Activated gamma-delta T cell treated with Interleukin-2 at 50 U/mL for 16 hours (primary cell): Measurements from ENCODE around the gene DNASE1L2.
"Not testable (repeated sequence)": the region's sequence is repeated elsewhere in the genome, so short reads cannot be mapped to it uniquely, and the experiment has no call there.

ENCODE experiments used
- DNase-seq: peaks from one replicate; pipeline ENCODE4 v3.0.0-alpha.2; 2020

The DNASE1L2 gene

DNA sequence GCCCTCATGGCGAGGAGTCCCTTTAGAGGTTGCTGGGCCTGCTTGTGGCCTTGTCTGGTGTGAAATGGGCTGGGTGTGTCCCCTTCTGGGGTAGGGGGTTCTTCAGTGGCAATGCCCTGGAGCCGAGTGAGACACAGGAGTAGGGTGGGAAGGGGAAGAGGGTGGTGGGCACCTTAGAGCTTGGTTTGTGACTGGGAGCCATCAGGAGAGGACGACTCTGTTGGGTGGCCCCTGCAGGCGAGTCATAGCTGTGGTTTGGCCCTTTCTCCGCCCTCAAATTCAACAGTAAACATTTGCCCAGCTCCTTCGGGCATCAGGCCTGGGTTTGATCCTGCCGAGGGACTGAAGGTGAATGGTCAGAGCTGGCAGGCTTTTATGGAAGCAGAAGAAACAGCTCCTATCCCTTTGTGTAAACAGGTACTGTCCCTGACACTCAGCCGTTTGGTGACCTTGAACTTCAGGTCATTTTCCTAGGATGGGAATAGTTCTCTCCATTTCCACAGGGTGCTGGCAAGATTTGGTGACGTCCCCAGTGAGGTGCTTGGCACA, 9.9 kb upstream of the DNASE1L2 start:
- DNase-seq, result no peak

DNA sequence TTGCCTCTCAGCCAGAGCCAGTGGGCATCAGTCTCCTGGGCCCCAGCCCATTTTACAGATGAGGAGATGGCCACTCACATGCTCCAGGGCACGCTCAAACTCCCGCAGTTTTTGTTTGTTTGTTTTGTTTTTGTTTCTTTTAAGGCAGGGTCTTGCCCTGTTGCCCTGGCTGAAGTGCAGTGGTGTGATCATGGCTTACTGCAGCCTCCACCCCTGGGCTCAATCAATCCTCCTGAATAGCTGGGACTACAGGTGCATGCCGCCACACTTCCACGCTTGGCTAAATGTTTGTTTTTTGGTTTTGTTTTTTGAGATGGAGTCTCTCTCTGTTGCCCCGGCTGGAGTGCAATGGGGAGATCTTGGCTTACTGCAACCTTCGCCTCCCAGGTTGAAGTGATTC, 9.3 kb upstream of the DNASE1L2 start:
- no peak for DNase-seq

DNA sequence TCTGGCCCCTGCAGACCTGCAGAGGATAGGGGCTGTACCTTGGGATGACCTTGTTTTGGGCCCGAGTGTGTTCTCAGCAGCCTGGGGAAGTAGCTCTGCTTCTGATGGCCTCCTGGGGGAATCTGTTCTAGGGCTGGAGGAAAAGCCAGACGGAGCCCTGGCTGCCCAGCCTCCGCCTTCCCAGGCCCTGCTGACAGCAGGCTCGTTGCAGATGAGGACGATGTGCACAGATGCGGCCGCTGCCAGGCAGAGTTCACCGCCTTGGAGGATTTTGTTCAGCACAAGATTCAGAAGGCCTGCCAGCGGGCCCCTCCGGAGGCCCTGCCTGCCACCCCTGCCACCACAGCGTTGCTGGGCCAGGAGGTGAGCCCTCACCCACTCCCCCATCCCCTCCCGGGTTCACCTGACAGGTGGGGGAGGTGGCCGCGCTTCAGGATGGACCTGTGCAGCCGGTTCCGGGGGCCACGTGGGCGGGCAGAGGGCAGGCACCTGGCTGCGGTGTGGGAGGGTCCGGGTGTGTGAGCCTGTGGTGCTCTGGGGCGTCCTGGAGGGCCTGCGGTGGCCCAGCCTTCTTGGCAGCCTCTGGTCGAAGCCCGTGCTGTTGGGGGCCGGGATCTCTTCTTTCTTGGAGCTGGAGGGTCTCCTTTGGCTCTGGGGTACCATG, 8.0 kb upstream of the DNASE1L2 start:
- no peak for DNase-seq

DNA sequence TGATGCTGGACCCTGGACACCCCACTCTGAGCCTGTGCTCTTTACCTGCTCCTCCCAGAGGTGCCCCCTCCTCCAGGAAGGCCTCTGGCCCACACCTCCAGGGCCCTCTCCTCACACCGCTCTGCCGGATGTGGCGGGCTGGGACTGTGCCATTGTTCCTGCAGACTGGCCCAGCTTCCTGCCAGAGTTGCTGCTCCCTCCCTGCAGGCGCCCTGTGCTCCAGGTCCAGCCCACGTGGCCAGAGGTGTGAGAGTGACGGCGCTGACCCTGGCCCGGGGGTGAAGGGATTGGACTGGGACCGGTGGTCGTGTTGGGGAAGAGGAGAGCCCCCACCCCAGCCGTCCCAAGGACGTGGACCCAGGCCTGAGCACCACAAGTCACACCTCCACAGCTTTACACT, 7.2 kb upstream of the DNASE1L2 start:
- no peak for DNase-seq

DNA sequence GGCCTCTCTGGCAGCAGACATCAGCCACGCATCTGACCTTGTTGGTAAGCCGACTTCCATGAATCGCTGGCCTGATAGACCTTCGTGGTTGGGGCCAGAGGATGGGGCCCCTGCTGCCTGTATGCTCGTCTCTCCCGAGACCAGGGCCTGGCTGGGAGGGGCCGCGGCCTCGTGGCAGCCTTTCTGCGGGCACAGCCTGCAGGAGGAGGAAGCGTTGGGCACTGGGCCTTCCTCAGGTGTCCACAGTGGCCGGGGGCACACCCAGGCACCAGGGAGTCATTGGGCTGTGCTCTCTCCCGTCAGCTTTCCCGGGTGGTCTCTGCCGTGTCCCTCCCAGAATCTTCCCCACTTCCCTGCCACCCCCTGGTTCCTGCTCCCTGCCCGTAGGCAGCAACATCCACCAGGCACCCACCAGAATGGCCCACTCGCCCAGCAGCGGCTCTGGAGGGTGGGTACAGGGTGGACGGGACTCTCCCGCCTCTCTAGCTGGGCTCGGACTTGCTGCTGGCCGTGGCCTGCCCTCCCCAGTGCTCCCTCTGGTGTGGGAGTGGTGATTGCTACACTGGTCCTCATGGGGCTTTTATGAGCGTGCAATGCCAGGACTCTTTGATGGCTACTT, 6.5 kb upstream of the DNASE1L2 start:
- no peak for DNase-seq

DNA sequence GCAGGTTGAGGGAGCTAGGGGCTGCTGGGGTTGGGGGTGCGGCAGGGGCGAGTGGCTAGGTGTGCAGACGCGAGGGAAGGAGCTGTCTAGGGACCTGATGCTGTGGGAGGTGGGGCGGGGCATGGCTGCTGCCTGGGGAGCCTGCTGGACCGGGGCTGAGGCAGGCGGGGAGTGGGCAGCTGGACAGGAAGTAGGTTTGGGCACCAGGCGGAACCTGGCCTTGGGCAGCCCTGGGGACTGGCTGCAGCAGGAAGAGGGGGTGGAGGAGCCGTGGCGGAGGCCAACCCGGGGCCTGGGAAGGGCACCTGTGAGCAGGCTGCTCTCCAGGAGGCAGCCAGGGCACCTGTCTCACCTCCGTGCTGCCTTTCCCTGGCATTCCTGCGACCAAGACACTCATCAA, 5.9 kb upstream of the DNASE1L2 start:
- no peak for DNase-seq

DNA sequence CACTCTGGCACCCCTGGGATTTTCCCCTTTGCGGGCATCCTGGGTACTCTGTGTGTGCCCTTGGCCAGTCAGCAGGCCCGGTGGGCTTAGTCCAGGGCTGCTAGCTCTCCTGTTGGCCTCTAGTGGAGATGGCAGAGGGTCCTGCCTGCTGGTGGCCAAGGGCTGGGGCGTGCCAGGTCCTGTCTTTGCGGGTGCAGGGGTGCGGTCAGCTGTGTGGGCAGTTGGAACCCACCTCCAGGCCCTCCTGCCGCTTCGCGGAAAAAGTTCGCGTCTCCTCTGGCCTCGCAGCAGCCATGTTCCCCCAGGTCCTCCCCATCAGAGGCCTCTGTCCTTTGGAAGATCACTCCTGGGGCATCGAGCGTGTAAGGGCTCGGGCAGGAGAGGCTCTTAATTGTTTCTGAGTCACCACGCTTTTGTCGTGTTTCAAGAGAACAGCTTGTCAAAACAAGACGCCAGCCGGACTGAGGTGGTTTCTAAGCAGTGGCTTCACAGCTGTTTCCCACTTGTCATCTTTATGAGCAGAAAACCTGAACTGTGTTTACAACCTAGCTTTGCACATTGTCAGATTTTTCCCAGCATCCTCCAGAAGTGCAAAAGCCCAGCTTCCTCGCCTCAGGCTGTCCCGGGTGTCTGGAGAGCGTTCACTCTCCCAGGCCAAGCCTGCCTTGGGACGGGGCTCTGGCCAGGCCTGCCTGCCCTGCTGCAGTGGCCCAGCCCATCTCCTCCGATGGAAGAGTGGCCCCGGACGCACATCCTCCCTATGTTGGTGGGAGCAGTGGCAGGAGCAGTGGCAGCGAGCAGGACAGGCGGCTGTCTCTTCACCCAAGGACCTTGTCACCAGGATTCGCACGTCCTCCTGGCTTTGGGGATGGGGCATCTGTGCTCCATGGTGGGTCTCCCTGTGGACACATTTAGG, 5.0 kb upstream of the DNASE1L2 start:
- no peak for DNase-seq

DNA sequence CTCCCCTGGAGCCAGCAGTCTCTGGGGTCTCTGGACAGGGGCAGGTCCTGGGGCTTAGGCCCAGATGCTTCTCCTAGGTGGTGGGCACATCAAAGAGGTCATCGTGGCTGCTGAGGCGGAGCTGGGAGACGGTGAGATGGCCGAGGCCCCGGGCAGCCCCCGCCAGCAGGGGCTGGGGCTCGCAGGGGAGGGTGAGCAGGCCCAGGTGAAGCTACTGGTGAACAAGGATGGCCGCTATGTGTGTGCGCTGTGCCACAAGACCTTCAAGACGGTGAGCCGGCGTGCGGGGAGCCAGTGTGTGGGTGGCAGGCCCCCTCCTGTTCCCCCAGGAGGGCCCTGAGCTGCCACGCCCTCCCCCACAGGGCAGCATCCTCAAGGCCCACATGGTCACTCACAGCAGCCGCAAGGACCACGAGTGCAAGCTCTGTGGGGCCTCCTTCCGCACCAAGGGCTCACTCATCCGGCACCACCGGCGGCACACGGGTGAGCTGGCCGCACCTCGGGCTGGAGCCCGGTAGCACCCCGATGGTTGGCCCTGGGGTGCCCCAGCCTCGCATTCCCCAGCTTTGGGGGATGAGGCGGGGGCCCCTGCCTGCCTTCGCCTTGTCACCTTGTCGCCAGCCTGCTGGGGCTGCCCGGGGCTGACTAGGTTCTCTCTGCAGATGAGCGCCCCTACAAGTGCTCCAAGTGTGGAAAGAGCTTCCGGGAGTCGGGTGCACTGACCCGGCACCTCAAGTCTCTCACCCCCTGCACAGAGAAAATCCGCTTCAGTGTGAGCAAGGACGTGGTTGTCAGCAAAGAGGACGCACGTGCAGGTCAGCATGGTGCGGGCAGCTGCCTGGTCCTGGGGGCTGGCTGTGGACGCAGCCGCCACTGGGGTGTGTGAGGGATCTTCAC, 3.9 kb upstream of the DNASE1L2 start:
- no peak for DNase-seq

DNA sequence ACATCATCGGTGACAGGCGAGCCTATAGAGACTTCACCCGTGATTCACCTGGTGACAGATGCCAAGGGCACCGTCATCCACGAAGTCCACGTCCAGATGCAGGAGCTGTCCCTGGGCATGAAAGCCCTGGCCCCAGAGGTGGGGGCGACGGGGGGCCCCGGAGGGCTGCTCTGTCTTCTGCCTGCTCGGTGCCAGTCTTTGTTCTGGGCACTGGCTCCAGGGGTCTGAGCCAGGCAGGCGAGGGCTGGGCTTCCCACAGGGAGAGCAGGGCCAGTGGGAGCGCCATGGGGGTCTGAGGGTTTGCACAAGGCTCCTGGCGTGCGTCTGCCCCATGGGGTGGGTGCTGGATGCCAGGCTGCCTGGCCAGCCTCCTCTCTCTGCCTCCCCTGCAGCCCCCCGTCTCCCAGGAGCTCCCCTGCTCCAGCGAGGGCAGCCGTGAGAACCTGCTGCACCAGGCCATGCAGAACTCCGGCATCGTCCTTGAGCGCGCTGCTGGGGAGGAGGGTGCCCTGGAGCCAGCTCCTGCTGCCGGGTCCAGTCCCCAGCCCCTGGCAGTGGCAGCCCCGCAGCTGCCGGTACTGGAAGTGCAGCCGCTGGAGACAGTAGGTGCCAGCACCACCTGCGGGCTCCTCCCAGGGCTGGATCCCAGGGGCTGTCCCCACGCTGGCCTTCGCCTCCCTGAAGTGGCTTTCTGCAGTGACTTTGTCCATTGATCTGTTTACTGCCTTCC, 3.0 kb upstream of the DNASE1L2 start:
- no peak for DNase-seq

DNA sequence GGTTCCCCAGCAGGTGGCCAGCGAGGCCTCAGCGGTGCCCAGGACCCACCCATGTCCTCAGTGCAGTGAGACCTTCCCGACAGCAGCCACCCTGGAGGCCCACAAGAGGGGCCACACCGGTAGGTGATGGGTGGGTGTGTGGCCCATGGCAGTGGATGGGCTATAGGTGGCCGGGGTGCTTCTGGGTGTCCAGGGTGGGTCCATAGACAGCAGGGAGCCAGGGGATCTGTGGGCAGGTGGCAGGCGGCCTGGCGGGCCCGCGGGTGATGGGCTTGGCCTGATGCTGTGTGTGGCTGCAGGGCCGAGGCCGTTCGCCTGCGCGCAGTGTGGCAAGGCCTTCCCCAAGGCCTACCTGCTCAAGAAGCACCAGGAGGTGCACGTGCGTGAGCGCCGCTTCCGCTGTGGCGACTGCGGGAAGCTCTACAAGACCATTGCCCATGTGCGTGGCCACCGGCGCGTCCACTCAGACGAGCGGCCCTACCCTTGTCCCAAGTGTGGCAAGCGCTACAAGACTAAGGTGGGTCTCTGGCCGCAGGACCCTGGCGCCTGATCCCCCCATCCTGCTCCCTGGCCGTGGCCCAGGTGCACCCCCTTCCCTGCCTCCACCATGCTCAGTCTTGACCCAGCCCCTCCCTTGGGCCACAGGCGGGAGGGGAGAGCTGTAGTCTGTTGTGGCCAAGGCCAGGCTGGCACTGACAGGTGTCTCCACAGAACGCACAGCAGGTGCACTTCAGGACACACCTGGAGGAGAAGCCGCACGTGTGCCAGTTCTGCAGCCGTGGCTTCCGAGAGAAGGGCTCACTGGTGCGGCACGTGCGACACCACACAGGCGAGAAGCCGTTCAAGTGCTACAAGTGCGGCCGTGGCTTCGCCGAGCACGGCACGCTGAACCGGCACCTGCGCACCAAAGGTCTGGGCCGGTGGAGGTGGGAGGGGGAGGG, 2.1 kb upstream of the DNASE1L2 start:
- no peak for DNase-seq

DNA sequence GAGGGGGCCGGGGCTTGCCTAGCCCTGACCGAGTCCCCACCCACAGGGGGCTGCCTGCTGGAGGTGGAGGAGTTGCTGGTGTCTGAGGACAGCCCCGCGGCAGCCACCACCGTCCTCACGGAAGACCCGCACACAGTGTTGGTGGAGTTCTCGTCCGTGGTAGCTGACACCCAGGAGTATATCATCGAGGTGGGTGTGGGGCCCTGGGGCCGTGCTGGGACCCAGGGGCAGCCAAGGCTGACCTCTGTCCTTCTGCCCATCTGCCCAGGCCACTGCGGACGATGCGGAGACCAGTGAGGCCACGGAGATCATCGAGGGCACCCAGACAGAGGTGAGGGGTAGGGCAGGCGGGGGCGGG, 1.5 kb upstream of the DNASE1L2 start:
- no peak for DNase-seq

DNA sequence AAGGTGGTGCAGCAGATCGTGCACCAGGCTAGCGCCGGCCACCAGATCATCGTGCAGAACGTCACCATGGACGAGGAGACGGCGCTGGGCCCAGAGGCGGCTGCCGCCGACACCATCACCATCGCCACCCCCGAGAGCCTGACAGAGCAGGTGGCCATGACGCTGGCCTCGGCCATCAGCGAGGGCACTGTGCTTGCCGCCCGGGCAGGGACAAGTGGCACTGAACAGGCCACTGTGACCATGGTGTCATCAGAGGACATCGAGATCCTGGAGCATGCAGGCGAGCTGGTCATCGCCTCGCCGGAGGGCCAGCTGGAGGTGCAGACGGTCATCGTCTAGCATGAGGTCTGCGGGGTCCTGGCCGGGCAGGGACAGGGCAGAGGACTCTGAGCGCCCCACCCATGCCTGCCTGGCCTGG, 1.0 kb upstream of the DNASE1L2 start:
- no peak for DNase-seq

DNA sequence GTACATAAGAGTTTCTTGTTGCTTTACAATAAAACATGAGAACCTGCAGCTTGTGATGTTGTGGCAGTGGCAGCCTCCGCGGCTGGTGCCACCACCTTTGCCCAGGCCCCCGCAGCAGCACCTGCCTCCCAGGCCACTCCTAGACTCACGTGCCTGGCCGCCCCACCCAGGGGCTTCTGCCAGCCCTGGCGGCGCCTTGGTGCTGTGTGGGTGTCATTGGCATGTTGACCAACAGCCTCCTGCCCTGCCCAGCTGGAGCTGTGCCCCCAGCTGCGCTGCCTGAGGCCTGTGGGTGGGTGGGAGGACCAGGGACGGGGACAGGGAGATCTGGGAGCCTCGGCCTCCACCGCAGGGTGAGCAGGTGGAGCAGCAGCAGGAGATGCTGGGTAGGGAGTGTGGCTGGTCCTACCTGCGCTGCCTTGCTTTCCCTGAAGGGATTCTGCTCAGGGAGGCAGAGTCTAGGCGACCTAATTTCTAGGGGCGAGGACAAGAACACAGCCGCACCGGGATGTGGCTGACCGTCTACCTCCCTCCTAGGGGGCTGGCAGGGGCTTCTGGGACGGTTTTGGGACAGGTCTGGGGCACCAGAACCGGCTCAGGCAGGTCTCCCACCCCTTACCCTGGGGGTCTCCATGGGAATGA, 428 bp upstream of the DNASE1L2 start:
- no peak for DNase-seq

DNA sequence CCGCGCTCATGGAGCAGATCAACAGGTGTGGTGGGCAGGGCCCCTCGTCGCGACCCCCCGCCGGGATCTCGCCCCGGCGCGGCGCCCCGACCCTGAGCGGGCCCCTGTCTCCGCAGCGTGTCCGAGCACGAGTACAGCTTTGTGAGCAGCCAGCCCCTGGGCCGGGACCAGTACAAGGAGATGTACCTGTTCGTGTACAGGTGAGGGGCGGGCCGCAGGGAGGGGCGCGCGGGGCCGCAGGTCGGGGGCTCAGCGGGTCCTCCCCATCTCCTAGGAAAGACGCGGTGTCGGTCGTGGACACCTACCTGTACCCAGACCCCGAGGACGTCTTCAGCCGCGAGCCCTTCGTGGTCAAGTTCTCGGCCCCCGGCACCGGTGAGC, 848 bp downstream of the DNASE1L2 start:
- DNase-seq, result no peak

DNA sequence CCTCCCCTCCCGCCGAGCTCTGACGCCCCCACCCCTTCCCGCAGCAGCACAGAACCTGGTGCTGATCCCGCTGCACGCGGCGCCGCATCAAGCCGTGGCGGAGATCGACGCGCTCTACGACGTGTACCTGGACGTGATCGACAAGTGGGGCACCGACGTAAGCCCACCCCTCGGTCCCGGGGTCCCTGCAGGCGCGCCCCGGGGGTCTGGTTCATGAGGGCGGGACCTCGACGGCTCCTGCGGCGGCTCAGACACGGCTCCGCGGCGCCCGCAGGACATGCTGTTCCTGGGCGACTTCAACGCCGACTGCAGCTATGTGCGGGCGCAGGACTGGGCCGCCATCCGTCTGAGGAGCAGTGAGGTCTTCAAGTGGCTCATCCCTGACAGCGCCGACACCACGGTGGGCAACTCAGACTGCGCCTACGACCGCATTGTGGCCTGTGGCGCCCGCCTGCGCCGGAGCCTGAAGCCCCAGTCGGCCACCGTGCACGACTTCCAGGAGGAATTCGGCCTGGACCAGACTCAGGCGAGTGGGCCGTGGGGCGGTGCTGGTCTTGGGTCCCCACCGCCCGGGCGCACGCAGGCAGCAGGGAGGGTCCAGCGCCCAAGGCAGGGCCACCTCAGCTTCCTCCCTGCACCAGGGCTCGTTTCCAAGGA, 1.4 kb downstream of the DNASE1L2 start:
- no peak for DNase-seq

DNA sequence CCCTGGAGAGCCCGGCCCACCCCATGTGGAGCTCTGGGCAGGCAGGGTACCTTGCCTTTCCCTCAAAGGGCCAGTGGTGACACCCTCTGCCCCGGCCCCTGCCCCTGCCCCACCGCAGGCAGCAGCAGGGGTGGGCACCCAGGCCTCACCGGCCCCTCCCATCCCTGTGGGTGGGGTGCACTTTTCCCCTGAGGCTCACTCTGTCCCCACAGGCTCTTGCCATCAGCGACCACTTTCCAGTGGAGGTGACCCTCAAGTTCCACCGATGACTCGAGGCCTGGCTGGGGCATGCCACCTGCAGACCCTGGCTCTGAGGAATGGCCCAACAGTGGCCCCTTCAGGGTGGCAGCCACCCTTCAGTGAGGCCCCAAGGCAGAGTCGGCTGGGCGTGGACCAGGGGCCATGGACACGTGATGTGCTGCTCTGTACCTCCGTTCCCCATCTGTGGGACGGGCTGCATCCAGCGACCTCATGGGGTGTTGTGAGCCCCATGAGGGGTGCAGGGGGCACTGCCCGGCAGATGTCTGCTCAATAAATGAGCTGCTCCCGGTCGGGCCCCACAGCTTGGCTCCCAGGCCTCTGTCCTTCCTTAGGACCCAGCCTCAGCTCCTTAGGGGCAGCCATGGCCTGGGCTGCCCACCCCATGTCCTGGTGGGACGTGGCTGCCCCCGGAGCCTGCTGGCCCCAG, 2.0 kb downstream of the DNASE1L2 start:
- DNase-seq, result no peak

DNA sequence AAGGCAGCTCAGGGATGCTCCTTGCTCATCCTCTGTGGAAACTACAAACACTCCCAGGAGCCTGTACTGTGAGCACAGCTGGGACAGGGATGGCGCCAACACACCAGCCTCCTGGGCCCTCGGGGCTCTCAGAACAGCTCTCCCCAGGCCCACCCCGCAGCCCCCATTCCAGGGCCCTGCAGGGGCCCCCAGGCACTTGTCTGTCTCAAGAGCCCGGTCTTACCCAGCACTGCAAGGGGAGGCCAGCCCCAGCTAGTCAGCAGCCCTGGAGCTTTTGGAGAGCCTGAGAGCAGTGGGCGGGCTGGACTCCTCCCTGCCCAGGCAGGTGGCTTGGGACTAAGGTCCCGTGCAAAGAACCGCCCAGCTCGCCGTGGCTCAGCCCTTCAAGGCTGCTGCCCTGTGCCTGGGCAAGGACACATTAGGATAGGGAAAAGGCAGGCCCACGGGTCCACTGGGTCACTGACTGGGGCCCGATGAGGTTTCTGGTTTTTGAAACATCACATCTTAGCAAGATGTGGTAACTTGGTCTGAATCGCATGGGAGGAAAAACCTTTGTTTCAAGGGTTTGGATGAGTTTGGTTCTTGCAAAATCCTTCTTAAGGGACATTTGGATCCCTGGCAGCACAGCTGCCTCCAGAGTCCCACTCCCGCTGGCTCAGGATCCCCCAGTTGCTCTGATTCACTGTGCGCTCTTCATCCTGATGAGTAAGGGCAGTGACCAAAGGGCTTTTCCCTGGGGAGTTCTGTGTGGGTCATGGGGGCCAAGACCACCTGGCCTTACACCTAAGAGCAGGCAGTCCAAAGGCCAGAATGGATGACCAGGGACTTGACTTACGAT, 2.8 kb downstream of the DNASE1L2 start:
- DNase-seq, result no peak

DNA sequence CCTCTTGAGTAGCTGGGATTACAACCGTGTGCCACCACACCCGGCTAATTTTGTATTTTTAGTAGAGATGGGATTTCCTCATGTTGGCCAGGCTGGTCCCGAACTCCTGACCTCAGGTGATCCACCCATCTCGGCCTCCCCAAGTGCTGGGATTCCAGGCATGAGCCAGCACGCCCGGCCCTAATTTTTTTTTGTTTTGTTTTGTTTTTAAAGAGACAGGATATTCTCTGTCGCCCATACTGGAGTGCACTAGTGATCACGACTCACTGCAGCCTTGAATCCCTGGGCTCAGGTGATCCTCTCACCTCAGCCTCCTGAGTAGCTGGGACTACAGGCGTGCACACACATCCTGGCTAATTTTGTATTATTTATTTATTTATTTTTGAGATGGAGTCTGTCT, 4.1 kb downstream of the DNASE1L2 start:
- not testable (repeated sequence) for DNase-seq
